Suprapubic skin (tissue), 4 donors: ENCODE measurements around the gene ARID1B. TPM values are rescaled to one million over a fixed set of nuclear protein-coding genes. Genes with fewer than 3 reads are reported as not detected.

ENCODE experiments used
- DNase-seq, 2 donors: peaks; one replicate each; pipeline ENCODE4 v3.0.0-alpha.2; 2019; ENCODE audit warnings: low spot score in 2 of 2
- H3K27ac ChIP-seq: fragments of 200-600 bp; sonication (generic); one replicate; pipeline ENCODE4 v1.5.1; 2019
- H3K27me3 ChIP-seq: fragments of 200-600 bp; sonication (generic); one replicate; pipeline ENCODE4 v1.5.1; 2019
- H3K36me3 ChIP-seq: fragments of 200-600 bp; sonication (generic); one replicate; pipeline ENCODE4 v1.5.1; 2019
- H3K4me1 ChIP-seq: fragments of 200-600 bp; sonication (generic); one replicate; pipeline ENCODE4 v1.5.1; 2019
- H3K4me3 ChIP-seq: fragments of 200-600 bp; sonication (generic); one replicate; pipeline ENCODE4 v1.5.1; 2019; ENCODE audit warnings: mild to moderate bottlenecking
- H3K9me3 ChIP-seq: fragments of 200-600 bp; sonication (generic); one replicate; pipeline ENCODE4 v1.5.1; 2019
- CTCF ChIP-seq, 2 donors: fragments of 200-600 bp in 1 of 2; fragments of 450-650 bp in 1 of 2; sonication (generic) in 1 of 2; IDR thresholded peaks; one replicate each; pipeline ENCODE4 v1.5.1; 2016 to 2019; ENCODE audit warnings: antibody characterized with exemption in 2 of 2, mild to moderate bottlenecking in 1 of 2, moderate library complexity in 1 of 2
- EP300 ChIP-seq: sonication (generic); formaldehyde crosslinking; IDR thresholded peaks from one replicate; pipeline ENCODE4 v1.6.1; 2017; ENCODE audit warnings: antibody characterized with exemption
- POLR2A ChIP-seq, 2 donors: fragments of 450-650 bp; IDR thresholded peaks; one replicate each; pipeline ENCODE4 v1.6.1; 2017; ENCODE audit warnings: antibody characterized with exemption in 2 of 2, mild to moderate bottlenecking in 2 of 2, moderate library complexity in 2 of 2
- POLR2AphosphoS5 ChIP-seq, 3 donors: sonication (generic); formaldehyde crosslinking; IDR thresholded peaks; one replicate each; pipeline ENCODE4 v1.6.1; 2017; ENCODE audit warnings: antibody characterized with exemption in 3 of 3
- WGBS: methylation state at CpG from one replicate; pipeline ENCODE4 v1.1.5; 2018; 5-methylcytosine and 5-hydroxymethylcytosine counted together
- total RNA-seq, 4 donors: library from RNA; depleted of rRNA; stranded (reverse); fragments of >200 nt; gene quantifications; one replicate each; pipeline ENCODE4 v1.1.0, GENCODE V29; 2016

The ARID1B gene
- total RNA-seq, 4 donors from 2014 or later, result 102 to 233 (median 129) TPM

- H3K36me3 ChIP-seq, result peaks cover 35% of the 10 kb centered on the region
- H3K9me3 ChIP-seq, result no peaks in the 10 kb centered on the region
- H3K27ac ChIP-seq, result no peak overlapping the region
- no peak for TF ChIP-seq POLR2AphosphoS5 (IDR thresholded peaks at IDR 0.05)
- no peak for TF ChIP-seq POLR2A (IDR thresholded peaks at IDR 0.05)
- TF ChIP-seq EP300, result no peak
- no peak for TF ChIP-seq CTCF (IDR thresholded peaks at IDR 0.05)
- no peak overlapping the region for H3K4me3 ChIP-seq
- no peaks in the 10 kb centered on the region for H3K27me3 ChIP-seq
- H3K4me1 ChIP-seq, result no peaks in the 10 kb centered on the region
- WGBS, result 87% methylated on average over 9 of the region's 9 CpGs
- DNase-seq, result no peak
Observed at GRCh38 chr6:157170535-157170934, 393.4 kb downstream of the ARID1B start.

- no peaks in the 10 kb centered on the region for H3K4me1 ChIP-seq
- no peak overlapping the region for H3K4me3 ChIP-seq
- no peaks in the 10 kb centered on the region for H3K27me3 ChIP-seq
- peaks cover 31% of the 10 kb centered on the region for H3K36me3 ChIP-seq
- WGBS, result 88% methylated on average over 7 of the region's 7 CpGs
- H3K9me3 ChIP-seq, result no peaks in the 10 kb centered on the region
- no peak overlapping the region for H3K27ac ChIP-seq
- DNase-seq, result no peak
- TF ChIP-seq EP300 (no peak), POLR2A (IDR thresholded peaks at IDR 0.05) (no peak), POLR2AphosphoS5 (IDR thresholded peaks at IDR 0.05) (no peak), CTCF (IDR thresholded peaks at IDR 0.05) (no peak)
Observed at GRCh38 chr6:157171801-157172200, 394.6 kb downstream of the ARID1B start.

- Histone ChIP-seq H3K27me3 (no peaks in the 10 kb centered on the region), H3K27ac (no peak overlapping the region), H3K4me1 (no peaks in the 10 kb centered on the region), H3K4me3 (no peak overlapping the region), H3K9me3 (no peaks in the 10 kb centered on the region), H3K36me3 (peaks cover 27% of the 10 kb centered on the region)
- TF ChIP-seq POLR2A (IDR thresholded peaks at IDR 0.05) (no peak), EP300 (no peak), POLR2AphosphoS5 (IDR thresholded peaks at IDR 0.05) (no peak), CTCF (IDR thresholded peaks at IDR 0.05) (no peak)
- no peak for DNase-seq
- 38% methylated on average over 8 of the region's 8 CpGs for WGBS
Observed at GRCh38 chr6:157172231-157172701, 395.1 kb downstream of the ARID1B start.

GRCh38 chr6:157172830-157173536 is 395.8 kb downstream of the ARID1B start:
- Histone ChIP-seq H3K36me3 (peaks cover 19% of the 10 kb centered on the region), H3K27ac (no peak overlapping the region), H3K4me3 (no peak overlapping the region), H3K9me3 (no peaks in the 10 kb centered on the region), H3K27me3 (no peaks in the 10 kb centered on the region), H3K4me1 (no peaks in the 10 kb centered on the region)
- TF ChIP-seq POLR2A (IDR thresholded peaks at IDR 0.05) (no peak), POLR2AphosphoS5 (IDR thresholded peaks at IDR 0.05) (no peak), CTCF (IDR thresholded peaks at IDR 0.05) (no peak), EP300 (no peak)
- DNase-seq, result no peak
- WGBS, result 83% methylated on average over 5 of the region's 5 CpGs

- H3K9me3 ChIP-seq, result no peaks in the 10 kb centered on the region
- no peaks in the 10 kb centered on the region for H3K27me3 ChIP-seq
- peaks cover 12% of the 10 kb centered on the region for H3K36me3 ChIP-seq
- H3K27ac ChIP-seq, result no peak overlapping the region
- H3K4me3 ChIP-seq, result no peak overlapping the region
- DNase-seq, result no peak
- WGBS, result 91% methylated on average over 8 of the region's 8 CpGs
- TF ChIP-seq POLR2AphosphoS5 (IDR thresholded peaks at IDR 0.05), result no peak
- no peaks in the 10 kb centered on the region for H3K4me1 ChIP-seq
Observed at GRCh38 chr6:157173776-157174175, 396.6 kb downstream of the ARID1B start.

GRCh38 chr6:157174731-157175130 is 397.6 kb downstream of the ARID1B start:
- Histone ChIP-seq H3K36me3 (peaks cover 6% of the 10 kb centered on the region), H3K4me3 (no peak overlapping the region), H3K27me3 (no peaks in the 10 kb centered on the region), H3K27ac (no peak overlapping the region), H3K4me1 (no peaks in the 10 kb centered on the region), H3K9me3 (no peaks in the 10 kb centered on the region)
- TF ChIP-seq POLR2AphosphoS5 (IDR thresholded peaks at IDR 0.05) (no peak), CTCF (IDR thresholded peaks at IDR 0.05) (no peak), EP300 (no peak), POLR2A (IDR thresholded peaks at IDR 0.05) (no peak)
- DNase-seq, result no peak
